H9 (cell line): ENCODE data around the gene TMEM61. TPM values are rescaled to one million over a fixed set of nuclear protein-coding genes. Genes with fewer than 3 reads are reported as not detected.
"Not testable (repeated sequence)": the region's sequence is repeated elsewhere in the genome, so short reads cannot be mapped to it uniquely, and the experiment has no call there.

ENCODE experiments used
- DNase-seq: peaks from one replicate; pipeline ENCODE4 v3.0.0-alpha.2; 2017
- H2AFZ ChIP-seq: one replicate; pipeline ENCODE4 v1.6.1; 2013; ENCODE audit warnings: mild to moderate bottlenecking, low read length, control low read depth, moderate library complexity
- H2AK5ac ChIP-seq: 2 replicates; pipeline ENCODE4 v1.6.1; 2013; ENCODE audit warnings: low read length, control low read depth, mixed read lengths; ENCODE audit not compliant: insufficient read length
- H2BK120ac ChIP-seq: one replicate; pipeline ENCODE4 v1.6.1; 2013; ENCODE audit warnings: low read depth, mild to moderate bottlenecking, low read length, control low read depth, inconsistent platforms; ENCODE audit not compliant: poor library complexity, severe bottlenecking
- H2BK12ac ChIP-seq: 2 replicates; pipeline ENCODE4 v1.6.1; 2013; ENCODE audit warnings: low read length, control low read depth, mixed read lengths, low read depth; ENCODE audit not compliant: insufficient read length
- H2BK15ac ChIP-seq: 2 replicates; pipeline ENCODE4 v1.6.1; 2013; ENCODE audit warnings: low read depth, low read length, control low read depth
- H2BK20ac ChIP-seq: one replicate; pipeline ENCODE4 v1.6.1; 2013; ENCODE audit warnings: low read depth, mild to moderate bottlenecking, low read length, control low read depth, inconsistent platforms; ENCODE audit not compliant: poor library complexity, severe bottlenecking
- H2BK5ac ChIP-seq: 2 replicates; pipeline ENCODE4 v1.6.1; 2013; ENCODE audit warnings: low read length, control low read depth, mixed read lengths; ENCODE audit not compliant: insufficient read length
- H3K14ac ChIP-seq: 2 replicates; pipeline ENCODE4 v1.6.1; 2013; ENCODE audit warnings: low read length, control low read depth; ENCODE audit not compliant: insufficient read depth
- H3K18ac ChIP-seq: 2 replicates; pipeline ENCODE4 v1.6.1; 2013; ENCODE audit warnings: low read depth, mild to moderate bottlenecking, mixed read lengths, low read length, control low read depth; ENCODE audit not compliant: insufficient read length
- H3K23ac ChIP-seq: 2 replicates; pipeline ENCODE4 v1.6.1; 2013; ENCODE audit warnings: low read length, control low read depth, mixed read lengths, low read depth; ENCODE audit not compliant: insufficient read length
- H3K23me2 ChIP-seq: 2 replicates; pipeline ENCODE4 v1.6.1; 2013; ENCODE audit warnings: low read depth, mild to moderate bottlenecking, mixed read lengths, low read length, control low read depth; ENCODE audit not compliant: insufficient read length, poor library complexity, severe bottlenecking
- H3K27ac ChIP-seq: 2 replicates; pipeline ENCODE4 v1.5.1; 2013; ENCODE audit warnings: low read length, control low read depth, mixed read lengths, low read depth; ENCODE audit not compliant: insufficient read length
- H3K27me3 ChIP-seq: 2 replicates; pipeline ENCODE4 v1.6.1; 2013; ENCODE audit warnings: low read length, control low read depth, inconsistent platforms; ENCODE audit not compliant: insufficient read depth
- H3K4ac ChIP-seq: 2 replicates; pipeline ENCODE4 v1.6.1; 2013; ENCODE audit warnings: low read depth, mild to moderate bottlenecking, control low read depth, inconsistent platforms, low read length, moderate library complexity
- H3K4me1 ChIP-seq: 2 replicates; pipeline ENCODE4 v1.6.1; 2013; ENCODE audit warnings: low read length, control low read depth, inconsistent platforms; ENCODE audit not compliant: insufficient read depth
- H3K4me2 ChIP-seq: 2 replicates; pipeline ENCODE4 v1.6.1; 2013; ENCODE audit warnings: low read length, control low read depth, mixed read lengths; ENCODE audit not compliant: insufficient read length, insufficient read depth
- H3K56ac ChIP-seq: 2 replicates; pipeline ENCODE4 v1.6.1; 2013; ENCODE audit warnings: low read depth, mild to moderate bottlenecking, mixed read lengths, low read length, control low read depth; ENCODE audit not compliant: insufficient read length
- H3K79me1 ChIP-seq: 2 replicates; pipeline ENCODE4 v1.6.1; 2013; ENCODE audit warnings: low read depth, mild to moderate bottlenecking, moderate library complexity, low read length, control low read depth, inconsistent platforms; ENCODE audit not compliant: insufficient read depth, poor library complexity, severe bottlenecking
- H3K79me2 ChIP-seq: 2 replicates; pipeline ENCODE4 v1.6.1; 2013; ENCODE audit warnings: low read length, control low read depth, inconsistent platforms; ENCODE audit not compliant: insufficient read depth
- H3K9ac ChIP-seq: 2 replicates; pipeline ENCODE4 v1.6.1; 2013; ENCODE audit warnings: low read length, control low read depth, mixed read lengths; ENCODE audit not compliant: insufficient read length; ENCODE audit errors: extremely low read depth
- H3K9me3 ChIP-seq: one replicate; pipeline ENCODE4 v1.6.1; 2013; ENCODE audit warnings: low read depth, low read length, inconsistent platforms; ENCODE audit not compliant: control insufficient read depth
- H3T11ph ChIP-seq: one replicate; pipeline ENCODE4 v1.6.1; 2013; ENCODE audit warnings: mild to moderate bottlenecking, low read length, control low read depth, inconsistent platforms
- H4K20me1 ChIP-seq: one replicate; pipeline ENCODE4 v1.6.1; 2013; ENCODE audit not compliant: control insufficient read depth, insufficient read length, insufficient read depth
- H4K5ac ChIP-seq: 2 replicates; pipeline ENCODE4 v1.6.1; 2013; ENCODE audit warnings: low read depth, mild to moderate bottlenecking, mixed read lengths, low read length, control low read depth; ENCODE audit not compliant: insufficient read length
- H4K8ac ChIP-seq: replicated peaks from 2 replicates; pipeline ENCODE4 v1.6.1; 2013; ENCODE audit warnings: low read length, control low read depth, mixed read lengths, low read depth; ENCODE audit not compliant: insufficient read length
- H4K91ac ChIP-seq: 2 replicates; pipeline ENCODE4 v1.6.1; 2013; ENCODE audit warnings: low read depth, mild to moderate bottlenecking, moderate library complexity, mixed read lengths, low read length, control low read depth; ENCODE audit not compliant: insufficient read length
- H3K27ac Mint-ChIP-seq, 3 experiments: 2 replicates in 2 of 3; 3 replicates in 1 of 3; pipeline ENCODE4 v1.8.0; 2020 to 2021; ENCODE audit warnings: mixed read lengths in 3 of 3, mild to moderate bottlenecking in 1 of 3, moderate library complexity in 1 of 3
- H3K27me3 Mint-ChIP-seq: 2 replicates; pipeline ENCODE4 v1.8.0; 2021; ENCODE audit warnings: low read depth, mild to moderate bottlenecking, moderate library complexity, mixed read lengths
- H3K36me3 Mint-ChIP-seq, 3 experiments: 2 replicates in 2 of 3; 3 replicates in 1 of 3; pipeline ENCODE4 v1.8.0; 2020 to 2021; ENCODE audit warnings: low read depth in 3 of 3, mixed read lengths in 3 of 3; ENCODE audit not compliant: insufficient read depth in 1 of 3
- H3K4me1 Mint-ChIP-seq, 2 experiments: 2 replicates each; pipeline ENCODE4 v1.8.0; 2020; ENCODE audit warnings: mixed read lengths in 2 of 2
- H3K4me3 Mint-ChIP-seq, 2 experiments: 2 replicates in 1 of 2; 3 replicates in 1 of 2; pipeline ENCODE4 v1.8.0; 2020 to 2021; ENCODE audit warnings: mild to moderate bottlenecking in 2 of 2, mixed read lengths in 2 of 2, moderate library complexity in 1 of 2
- H3K9me3 Mint-ChIP-seq, 2 experiments: 2 replicates in 1 of 2; 3 replicates in 1 of 2; pipeline ENCODE4 v1.8.0; 2020; ENCODE audit warnings: mild to moderate bottlenecking in 2 of 2, mixed read lengths in 2 of 2, moderate library complexity in 1 of 2
- CTCF ChIP-seq: fragments of 200-600 bp; sonication (generic); conservative IDR thresholded peaks from 3 replicates; pipeline ENCODE4 v1.8.0; 2021; ENCODE audit warnings: antibody characterized with exemption, mild to moderate bottlenecking
- WGBS: extraction: QIAGEN DNeasy Blood & Tissue Kit; methylation state at CpG from one replicate; pipeline ENCODE4 v1.1.7; 2013; ENCODE audit warnings: missing lambda C conversion rate, low lambda C conversion rate, mixed read lengths; ENCODE audit not compliant: insufficient read length; ENCODE audit errors: extremely low coverage; 5-methylcytosine and 5-hydroxymethylcytosine counted together
- total RNA-seq: library from RNA; stranded (reverse); gene quantifications from 2 replicates; pipeline ENCODE4 v1.2.1, GENCODE V29; 2021

The TMEM61 gene
- total RNA-seq, 1 experiment from 2014 or later = 0.61 TPM

GRCh38 chr1:54962612-54963395, 17.6 kb upstream of the TMEM61 start:
- peak overlapping the region; percentile 89 for H3K27ac ChIP-seq

GRCh38 chr1:54963829-54964228, 16.6 kb upstream of the TMEM61 start:
- not testable (repeated sequence) for DNase-seq, H3K18ac ChIP-seq, H3K23ac ChIP-seq, H3K4me3 Mint-ChIP-seq, H3K4ac ChIP-seq, H3K27ac ChIP-seq, H4K20me1 ChIP-seq, H3K27me3 Mint-ChIP-seq, H3K9ac ChIP-seq, H2BK15ac ChIP-seq, H3K79me1 ChIP-seq, H4K5ac ChIP-seq, H3K56ac ChIP-seq, H2BK120ac ChIP-seq, H2BK5ac ChIP-seq, H2BK20ac ChIP-seq, H3K4me2 ChIP-seq, H3T11ph ChIP-seq, H2BK12ac ChIP-seq, H3K23me2 ChIP-seq, H3K27me3 ChIP-seq, H4K8ac ChIP-seq, H2AK5ac ChIP-seq, H3K14ac ChIP-seq, H2AFZ ChIP-seq, H3K79me2 ChIP-seq, H4K91ac ChIP-seq
- peaks cover 26 to 38% of the 10 kb centered on the region in 2 experiments for H3K4me1 Mint-ChIP-seq
- peaks cover 11% of the 10 kb centered on the region; the same call in 1 of the 2 replicates for H3K4me1 ChIP-seq
- H3K9me3 ChIP-seq = peaks cover 12% of the 10 kb centered on the region
- no CpG with 5 or more reads among the region's 5 CpGs for WGBS
- H3K9me3 Mint-ChIP-seq = peaks cover 14% of the 10 kb centered on the region in 2 experiments
- peak overlapping the region in 2 of 3 experiments; percentile 52 to 76; a peak in 4 of 7 replicates for H3K27ac Mint-ChIP-seq
- H3K36me3 Mint-ChIP-seq = peaks cover 8 to 15% (median 10%) of the 10 kb centered on the region in 3 experiments

More at GRCh38 chr1:54962612-54963395, 17.6 kb upstream of the TMEM61 start:
- TF ChIP-seq CTCF = no peak
- no peaks in the 10 kb centered on the region for H4K20me1 ChIP-seq
- peak overlapping the region; percentile 48 for H2BK120ac ChIP-seq
- no peaks in the 10 kb centered on the region for H3K27me3 ChIP-seq
- H3K27ac Mint-ChIP-seq = peak overlapping the region; percentile 59 to 96 (median 96)
- peaks cover 24 to 25% of the 10 kb centered on the region in 2 experiments for H3K9me3 Mint-ChIP-seq
- H3T11ph ChIP-seq = no peak overlapping the region
- H2BK20ac ChIP-seq = no peak overlapping the region
- no peak overlapping the region for H3K4ac ChIP-seq
- H4K5ac ChIP-seq = no peak overlapping the region
- no peak overlapping the region for H4K91ac ChIP-seq
- H2BK5ac ChIP-seq = peak overlapping the region; percentile 64
- H3K27me3 Mint-ChIP-seq = peaks cover 6% of the 10 kb centered on the region; the same call in 1 of the 2 replicates
- H3K9ac ChIP-seq = no peak overlapping the region
- no peak overlapping the region for H2AFZ ChIP-seq
- peak overlapping the region; percentile 25 for H3K4me2 ChIP-seq
- H2AK5ac ChIP-seq = no peak overlapping the region
- H3K4me1 Mint-ChIP-seq = peaks cover 31 to 43% of the 10 kb centered on the region in 2 experiments
- no peaks in the 10 kb centered on the region for H3K79me1 ChIP-seq
- no peaks in the 10 kb centered on the region for H3K79me2 ChIP-seq
- no peak overlapping the region for H4K8ac ChIP-seq
- H2BK12ac ChIP-seq = peak overlapping the region; percentile 97
- H3K4me3 Mint-ChIP-seq = no peak overlapping the region
- H3K36me3 Mint-ChIP-seq = peaks cover 14 to 25% (median 18%) of the 10 kb centered on the region in 3 experiments
- peaks cover 20% of the 10 kb centered on the region for H3K9me3 ChIP-seq
- peak overlapping the region; percentile 75 for H3K14ac ChIP-seq
- no peak for DNase-seq
- H3K23ac ChIP-seq = no peak overlapping the region
- WGBS = no CpG with 5 or more reads among the region's 4 CpGs
- H3K56ac ChIP-seq = no peak overlapping the region
- H2BK15ac ChIP-seq = no peak overlapping the region
- H3K18ac ChIP-seq = no peak overlapping the region
- no peaks in the 10 kb centered on the region for H3K23me2 ChIP-seq
- peaks cover 11% of the 10 kb centered on the region; the same call in 1 of the 2 replicates for H3K4me1 ChIP-seq
